WTC11 (cell line): ENCODE results near the gene HNRNPAB. TPM values are rescaled to one million over a fixed set of nuclear protein-coding genes. Genes with fewer than 3 reads are reported as not detected.

Source experiments
- ATAC-seq: fragments of 200-7000 bp; cut with Tn5 transposase; 2 replicates; pipeline ENCODE4 v1.10.0; 2021; ENCODE audit warnings: mild to moderate bottlenecking, moderate library complexity
- CTCF ChIA-PET: fragments of 300-600 bp; sonication (Branson Sonifier 250); formaldehyde crosslinking; loops from one replicate; lab custom pipeline; 2021; ENCODE audit warnings: antibody characterized with exemption; lab: Charles Lee
- POLR2A ChIA-PET: fragments of 350-600 bp; sonication (Branson Sonifier 250); formaldehyde crosslinking; loops from one replicate; lab custom pipeline; 2021; ENCODE audit warnings: antibody characterized with exemption; lab: Charles Lee
- DNase-seq: peaks from one replicate; pipeline ENCODE4 v3.0.0; 2021; ENCODE audit warnings: low spot score
- H3K27ac Mint-ChIP-seq: 2 replicates; pipeline ENCODE4 v1.8.0; 2021; ENCODE audit warnings: mixed read lengths
- H3K27me3 Mint-ChIP-seq: 2 replicates; pipeline ENCODE4 v1.8.0; 2021; ENCODE audit warnings: low read depth, mild to moderate bottlenecking, moderate library complexity, mixed read lengths
- H3K36me3 Mint-ChIP-seq: 2 replicates; pipeline ENCODE4 v1.8.0; 2021; ENCODE audit warnings: mixed read lengths
- H3K4me1 Mint-ChIP-seq: 2 replicates; pipeline ENCODE4 v1.8.0; 2022; ENCODE audit warnings: mixed read lengths
- H3K4me3 Mint-ChIP-seq: 2 replicates; pipeline ENCODE4 v1.8.0; 2021; ENCODE audit warnings: mild to moderate bottlenecking, moderate library complexity, mixed read lengths
- H3K9me3 Mint-ChIP-seq: 2 replicates; pipeline ENCODE4 v1.8.0; 2021; ENCODE audit warnings: mixed read lengths
- AR ChIP-seq: fragments of 250-450 bp; sonication (Bioruptor Pico); IDR thresholded peaks from 2 replicates; pipeline ENCODE4 v1.9.0; 2021; ENCODE audit warnings: mild to moderate bottlenecking
- ATF2 ChIP-seq: sonication (generic); formaldehyde crosslinking; IDR thresholded peaks from 2 replicates; pipeline ENCODE4 v1.8.1; 2022; ENCODE audit warnings: low read depth, missing genetic modification reagents, borderline replicate concordance
- CBFB ChIP-seq: sonication (generic); formaldehyde crosslinking; IDR thresholded peaks from 2 replicates; pipeline ENCODE4 v1.8.1; 2022; ENCODE audit warnings: mild to moderate bottlenecking, low read depth, missing genetic modification reagents
- CREB1 ChIP-seq: sonication (generic); formaldehyde crosslinking; IDR thresholded peaks from 2 replicates; pipeline ENCODE4 v1.8.0; 2023; ENCODE audit warnings: mild to moderate bottlenecking, missing genetic modification reagents
- CTCF ChIP-seq: fragments of 200-600 bp; IDR thresholded peaks from 2 replicates; pipeline ENCODE4 v1.8.0; 2022; ENCODE audit warnings: antibody characterized with exemption
- E2F1 ChIP-seq: sonication (generic); formaldehyde crosslinking; IDR thresholded peaks from 2 replicates; pipeline ENCODE4 v1.8.0; 2022; ENCODE audit warnings: mild to moderate bottlenecking, missing genetic modification reagents
- EMX1 ChIP-seq: fragments of 250-450 bp; sonication (Bioruptor Pico); IDR thresholded peaks from 2 replicates; pipeline ENCODE4 v1.8.0; 2021; ENCODE audit warnings: mild to moderate bottlenecking
- FOXK1 ChIP-seq: sonication (generic); formaldehyde crosslinking; IDR thresholded peaks from 2 replicates; pipeline ENCODE4 v1.8.0; 2022; ENCODE audit warnings: mild to moderate bottlenecking, moderate library complexity, missing genetic modification reagents
- GTF2I ChIP-seq: fragments of 250-450 bp; sonication (Bioruptor Pico); conservative IDR thresholded peaks from 2 replicates; pipeline ENCODE4 v1.4.0; 2021; ENCODE audit warnings: mild to moderate bottlenecking
- HMGXB4 ChIP-seq: sonication (generic); formaldehyde crosslinking; IDR thresholded peaks from 2 replicates; pipeline ENCODE4 v1.8.1; 2023; ENCODE audit warnings: mild to moderate bottlenecking, moderate library complexity, missing genetic modification reagents
- JUN ChIP-seq: sonication (generic); formaldehyde crosslinking; IDR thresholded peaks from 2 replicates; pipeline ENCODE4 v1.8.0; 2023; ENCODE audit warnings: mild to moderate bottlenecking, missing genetic modification reagents
- NFE2L1 ChIP-seq: sonication (generic); formaldehyde crosslinking; IDR thresholded peaks from 2 replicates; pipeline ENCODE4 v1.8.1; 2023; ENCODE audit warnings: missing genetic modification reagents
- PRDM15 ChIP-seq: sonication (generic); formaldehyde crosslinking; IDR thresholded peaks from 2 replicates; pipeline ENCODE4 v1.8.0; 2022; ENCODE audit warnings: missing genetic modification reagents
- SMAD3 ChIP-seq: sonication (generic); formaldehyde crosslinking; IDR thresholded peaks from 2 replicates; pipeline ENCODE4 v1.8.0; 2022; ENCODE audit warnings: missing genetic modification reagents, mild to moderate bottlenecking, borderline replicate concordance
- SOX15 ChIP-seq: fragments of 250-450 bp; sonication (Bioruptor Pico); IDR thresholded peaks from 2 replicates; pipeline ENCODE4 v1.9.0; 2021; ENCODE audit warnings: mild to moderate bottlenecking
- TEAD4 ChIP-seq: sonication (generic); formaldehyde crosslinking; IDR thresholded peaks from 2 replicates; pipeline ENCODE4 v1.8.0; 2022; ENCODE audit warnings: mild to moderate bottlenecking, missing genetic modification reagents
- TP53 ChIP-seq: sonication (generic); formaldehyde crosslinking; IDR thresholded peaks from 2 replicates; pipeline ENCODE4 v1.8.1; 2023; ENCODE audit warnings: mild to moderate bottlenecking, missing genetic modification reagents
- USF2 ChIP-seq: sonication (generic); formaldehyde crosslinking; IDR thresholded peaks from 2 replicates; pipeline ENCODE4 v1.8.1; 2023; ENCODE audit warnings: mild to moderate bottlenecking, missing genetic modification reagents, moderate library complexity
- ZMAT4 ChIP-seq: fragments of 250-450 bp; sonication (Bioruptor Pico); IDR thresholded peaks from 2 replicates; pipeline ENCODE4 v1.9.0; 2021; ENCODE audit warnings: mild to moderate bottlenecking
- ZSCAN18 ChIP-seq: fragments of 250-450 bp; sonication (Bioruptor Pico); IDR thresholded peaks from 2 replicates; pipeline ENCODE4 v2.1.2; 2022; ENCODE audit warnings: mild to moderate bottlenecking, moderate library complexity
- total RNA-seq: library from RNA; stranded (reverse); gene quantifications from 3 replicates; pipeline ENCODE4 v1.2.3, GENCODE V29; 2021

The HNRNPAB gene
- total RNA-seq, 1 experiment from 2014 or later = 457 TPM

GRCh38 chr5:178170455-178170854 lies 33.9 kb upstream of the HNRNPAB start:
- ChIA-PET CTCF (interaction anchor here (1.0 kb wide), 1 partner anchor 95 kb away, joined by 4 read pairs; no protein-coding TSS in a partner anchor), POLR2A (no interaction called here)
- no peaks in the 10 kb centered on the region; the same call in 1 of the 2 replicates for H3K27me3 Mint-ChIP-seq
- no peak overlapping the region for H3K4me3 Mint-ChIP-seq
- no peaks in the 10 kb centered on the region for H3K9me3 Mint-ChIP-seq
- TF ChIP-seq CREB1 (no peak), NFE2L1 (CRISPR knock-in tag) (no peak), ZMAT4 (CRISPR knock-in tag) (no peak), E2F1 (CRISPR knock-in tag) (no peak), SMAD3 (CRISPR knock-in tag) (no peak), AR (CRISPR knock-in tag) (no peak), EMX1 (no peak)
- peaks cover 21% of the 10 kb centered on the region for H3K4me1 Mint-ChIP-seq
- H3K27ac Mint-ChIP-seq = no peak overlapping the region
- H3K36me3 Mint-ChIP-seq = no peaks in the 10 kb centered on the region
- ATAC-seq = no peak
- DNase-seq = no peak

GRCh38 chr5:178174456-178174855 lies 29.9 kb upstream of the HNRNPAB start:
- peaks cover 38% of the 10 kb centered on the region for H3K4me1 Mint-ChIP-seq
- DNase-seq (no peak), ATAC-seq (no peak)
- H3K27me3 Mint-ChIP-seq = no peaks in the 10 kb centered on the region; the same call in 1 of the 2 replicates
- ChIA-PET CTCF (no interaction called here), POLR2A (no interaction called here)
- peaks cover 3% of the 10 kb centered on the region; the same call in 1 of the 2 replicates for H3K9me3 Mint-ChIP-seq
- no peak overlapping the region for H3K27ac Mint-ChIP-seq
- no peak overlapping the region for H3K4me3 Mint-ChIP-seq
- peaks cover 2% of the 10 kb centered on the region; the same call in 1 of the 2 replicates for H3K36me3 Mint-ChIP-seq
- TF ChIP-seq PRDM15 (CRISPR knock-in tag) (no peak), FOXK1 (CRISPR knock-in tag) (no peak), TP53 (CRISPR knock-in tag) (no peak), ATF2 (CRISPR knock-in tag) (no peak), TEAD4 (no peak), ZSCAN18 (no peak), CTCF (no peak), JUN (no peak), GTF2I (CRISPR knock-in tag) (no peak), USF2 (no peak), SOX15 (no peak), CBFB (CRISPR knock-in tag) (no peak), HMGXB4 (CRISPR knock-in tag) (no peak)
